Measurements from ENCODE around the gene UGP2.
"Not testable (repeated sequence)": the region's sequence is repeated elsewhere in the genome, so short reads cannot be mapped to it uniquely, and the experiment has no call there.

The UGP2 gene

DNA sequence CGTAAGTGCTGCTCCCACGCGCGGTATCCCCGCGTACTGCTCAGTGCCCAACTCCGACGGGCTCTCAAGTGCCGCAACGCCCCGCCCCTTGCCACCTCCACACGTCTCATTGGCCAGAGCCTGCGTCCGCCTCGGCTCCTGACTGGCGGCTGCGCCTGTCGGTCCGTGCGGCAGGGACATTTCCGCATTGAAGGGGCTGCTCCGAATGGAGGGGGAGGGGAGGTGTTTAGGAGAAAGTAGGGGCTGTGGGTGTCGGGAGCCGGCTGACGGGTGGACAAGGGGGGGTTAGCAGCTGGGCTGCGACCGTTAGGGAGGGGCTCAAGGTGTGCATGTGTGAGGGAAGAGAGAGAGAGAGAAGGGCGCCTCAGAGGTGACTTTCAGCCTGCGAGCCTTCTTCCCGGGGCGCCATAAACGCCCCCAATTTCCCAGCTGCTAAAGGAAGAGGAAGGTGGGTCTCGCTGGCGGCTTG, 877 bp upstream of the UGP2 start:
- peak; percentile 99 for DNase-seq

DNA sequence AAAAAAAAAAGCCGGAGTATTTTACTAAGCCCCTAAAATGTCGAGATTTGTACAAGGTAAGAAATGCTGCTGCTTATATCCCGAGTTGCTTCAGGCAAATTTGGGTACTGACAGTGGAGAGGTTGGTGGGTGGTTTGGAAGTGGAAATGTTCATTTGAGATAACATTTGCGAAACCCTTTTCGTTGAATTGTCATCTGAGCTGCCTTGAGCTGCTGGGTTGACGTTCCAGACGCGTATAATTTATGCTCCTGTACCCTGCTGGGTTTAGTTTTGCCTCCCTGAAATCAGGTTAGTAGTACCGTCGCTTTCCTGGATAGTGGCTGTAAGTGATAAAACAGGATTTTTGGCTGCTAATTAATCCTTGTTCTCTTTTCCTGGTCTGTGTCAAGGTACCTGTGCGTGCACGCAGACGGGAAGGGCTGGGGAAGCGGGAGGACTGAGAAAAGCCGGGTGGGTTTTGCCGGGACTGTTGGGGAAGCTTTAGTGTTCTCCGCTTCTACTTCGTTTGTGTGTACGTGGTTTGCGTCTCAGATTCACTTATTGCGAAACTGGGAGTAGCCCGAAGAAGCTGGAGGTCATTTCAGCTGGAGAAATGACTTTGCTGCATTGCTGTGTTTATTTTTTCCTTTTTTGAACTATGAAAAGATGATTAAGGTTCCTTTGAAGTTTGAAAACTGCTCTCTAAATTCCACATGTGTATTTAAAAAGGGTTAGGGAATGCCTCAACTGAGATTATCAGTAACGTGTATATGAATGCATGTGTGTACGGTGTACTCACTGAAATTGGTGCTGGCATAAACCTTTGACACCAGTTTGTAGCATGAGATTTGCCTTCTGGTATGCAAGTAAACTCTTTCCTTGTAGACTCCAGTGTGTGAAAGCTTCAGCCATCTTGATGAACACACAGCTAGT, 709 bp downstream of the UGP2 start:
- no peak for DNase-seq

DNA sequence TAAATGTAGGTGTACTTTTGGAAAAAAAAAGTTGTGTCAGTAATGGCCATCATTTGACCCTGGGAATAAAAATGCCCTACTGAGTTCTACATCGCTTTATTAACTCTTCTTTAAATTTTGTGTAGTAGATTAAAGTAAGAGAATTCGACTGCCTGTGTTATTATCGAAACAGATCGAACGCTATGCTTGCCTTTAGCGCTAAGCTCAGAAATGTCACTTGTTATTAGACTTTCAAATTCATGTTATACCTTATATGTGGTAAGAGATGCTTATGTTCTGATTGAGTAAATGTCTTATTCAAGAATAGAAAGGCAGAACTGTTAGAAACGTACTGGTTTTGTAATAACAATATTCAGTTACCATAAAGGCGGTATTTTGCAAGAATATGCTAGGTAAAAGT, 1.4 kb downstream of the UGP2 start:
- no peak for DNase-seq

DNA sequence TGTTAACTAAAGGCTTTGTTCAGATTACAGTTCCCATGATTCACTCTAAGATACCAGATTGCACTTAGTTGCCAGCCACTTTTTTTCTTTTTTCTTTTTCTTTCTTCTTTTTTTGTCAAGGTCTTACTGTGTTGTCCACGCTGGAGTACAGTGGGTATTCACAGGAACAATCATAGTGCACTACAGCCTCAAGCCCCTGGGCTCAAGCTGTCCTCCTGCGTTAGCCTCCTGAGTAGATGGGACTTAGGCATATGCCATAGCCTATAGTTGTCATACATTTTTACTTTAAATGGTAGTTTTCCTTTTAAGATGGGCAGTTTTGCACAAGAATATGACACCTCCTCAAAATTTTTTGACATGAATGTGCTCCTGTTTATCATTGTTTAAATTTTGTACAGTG, 2.1 kb downstream of the UGP2 start:
- no peak for DNase-seq

DNA sequence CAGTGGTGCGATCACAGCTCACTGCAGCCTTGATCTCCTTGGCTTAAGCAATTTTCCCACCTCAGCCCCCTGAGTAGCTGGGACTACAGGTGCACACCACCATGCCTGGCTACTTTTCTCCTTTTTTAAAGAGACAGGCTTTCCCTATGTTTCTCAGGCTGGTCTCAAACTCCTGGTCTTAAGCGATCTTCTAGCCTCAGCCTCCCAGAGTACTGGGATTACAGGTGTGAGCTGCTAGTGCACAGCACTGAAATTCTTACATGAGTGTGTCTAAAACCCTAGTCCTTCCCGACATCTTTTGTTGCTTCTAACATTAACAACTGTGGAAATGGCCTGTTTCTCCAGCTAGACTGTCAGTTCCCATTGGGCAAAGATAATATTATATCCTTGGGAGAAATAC, 2.9 kb downstream of the UGP2 start:
- no peak for DNase-seq

DNA sequence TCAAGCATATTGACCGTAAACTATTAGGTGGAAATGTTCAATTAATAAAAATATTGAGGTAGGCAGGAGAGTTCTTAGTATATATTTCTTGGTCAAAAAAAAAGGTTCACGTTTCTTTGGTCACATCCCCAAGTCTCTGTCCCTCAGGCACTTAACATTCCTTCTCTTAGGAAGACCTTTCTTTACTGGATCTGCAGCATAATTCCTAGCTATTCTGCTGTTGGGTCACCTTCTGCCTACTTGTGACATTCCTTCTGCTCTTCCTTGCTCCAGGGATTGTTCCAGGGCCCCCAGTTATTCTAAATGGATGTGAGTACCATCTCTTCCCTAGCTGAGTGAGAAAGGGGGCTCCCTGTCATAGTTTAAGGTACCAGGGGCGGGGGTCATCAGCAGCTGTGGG, 4.2 kb downstream of the UGP2 start:
- DNase-seq: no peak

DNA sequence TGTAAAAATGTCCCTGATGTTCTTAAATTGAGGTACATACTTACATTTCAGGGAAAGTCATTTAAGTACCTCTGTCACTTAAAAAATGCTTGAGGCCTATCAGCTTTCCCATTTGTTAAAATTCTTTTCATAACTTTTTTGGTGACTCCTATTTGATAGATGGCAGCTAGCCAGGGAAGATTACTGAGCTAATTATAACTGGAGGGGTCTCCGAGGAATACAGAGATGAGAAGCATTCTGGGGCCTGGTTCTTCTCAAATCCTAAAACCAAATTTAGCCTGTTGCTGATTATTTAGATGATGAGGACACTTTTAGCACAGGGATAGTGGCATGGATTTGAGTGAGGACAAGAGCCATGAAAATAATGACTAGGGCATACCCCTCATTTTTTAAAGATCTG, 4.8 kb downstream of the UGP2 start:
- no peak for DNase-seq

DNA sequence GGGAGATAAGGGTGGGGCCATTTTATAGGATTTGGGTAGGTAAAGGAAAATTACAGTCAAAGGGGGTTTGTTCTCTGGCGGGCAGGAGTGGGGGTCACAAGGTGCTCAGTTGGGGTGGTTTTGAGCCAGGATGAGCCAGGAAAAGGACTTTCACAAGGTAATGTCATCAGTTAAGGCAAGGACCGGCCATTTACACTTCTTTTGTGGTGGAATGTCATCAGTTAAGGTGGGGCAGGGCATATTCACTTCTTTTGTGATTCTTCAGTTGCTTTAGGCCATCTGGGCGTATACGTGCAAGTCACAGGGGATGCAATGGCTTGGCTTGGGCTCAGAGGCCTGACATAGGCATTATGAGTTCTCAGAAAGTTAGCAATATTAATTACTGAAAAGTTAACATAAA, 5.9 kb downstream of the UGP2 start:
- not testable (repeated sequence) for DNase-seq

DNA sequence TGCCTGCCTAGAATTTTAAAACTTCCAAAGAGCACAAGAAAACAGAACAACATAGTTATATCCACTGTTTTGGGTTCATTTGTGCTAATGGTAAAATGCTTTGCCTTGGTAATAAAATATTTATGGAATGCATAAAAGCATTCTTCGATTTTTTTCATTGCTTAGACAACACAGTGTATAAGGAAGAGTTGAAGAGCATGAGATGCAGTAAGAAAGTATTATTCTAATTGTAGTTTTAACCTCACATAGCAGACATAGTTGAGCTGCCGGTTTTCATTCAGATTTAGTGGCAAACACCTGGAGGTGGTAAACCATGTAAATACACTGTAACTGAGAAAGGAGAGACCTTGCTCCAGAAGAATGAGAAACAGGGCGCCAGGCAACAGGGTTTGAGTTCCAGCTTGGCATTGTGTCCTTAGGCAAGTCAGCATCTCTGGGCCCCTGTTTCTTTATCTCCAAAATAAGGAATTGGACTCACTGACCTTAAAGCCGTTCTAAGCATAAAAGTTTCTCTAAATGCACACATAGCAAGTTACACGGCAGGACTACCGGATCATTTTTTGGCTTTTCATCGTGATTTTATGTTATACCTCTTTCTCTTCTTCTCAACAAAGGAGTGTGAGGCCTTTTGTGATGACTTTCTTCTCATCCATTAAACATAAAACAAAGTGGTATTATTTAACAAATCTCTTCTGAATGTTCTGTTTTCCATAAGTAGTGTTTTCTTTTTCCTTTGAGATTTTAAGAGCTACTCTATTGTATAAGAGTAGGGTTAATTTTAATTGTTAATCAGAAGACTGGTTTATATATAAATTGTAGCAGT, 7.9 kb downstream of the UGP2 start:
- no peak for DNase-seq

DNA sequence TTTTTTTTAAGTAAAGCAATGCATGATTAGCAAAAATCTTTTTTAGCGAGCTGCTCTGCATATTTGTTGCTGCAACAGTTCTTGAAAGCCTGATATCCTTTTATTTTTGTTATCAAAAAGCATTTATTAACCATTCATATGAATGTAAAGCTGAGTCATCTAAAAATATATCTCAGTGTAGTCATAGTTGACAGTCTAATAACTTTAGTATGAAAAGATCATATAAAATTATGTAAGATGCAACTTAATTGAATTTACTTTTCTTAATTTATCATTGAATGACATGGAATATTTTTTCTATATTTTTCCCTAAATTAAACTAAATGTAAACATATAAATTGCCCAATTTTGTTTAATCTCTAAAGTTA, 8.5 kb downstream of the UGP2 start:
- no peak for DNase-seq

DNA sequence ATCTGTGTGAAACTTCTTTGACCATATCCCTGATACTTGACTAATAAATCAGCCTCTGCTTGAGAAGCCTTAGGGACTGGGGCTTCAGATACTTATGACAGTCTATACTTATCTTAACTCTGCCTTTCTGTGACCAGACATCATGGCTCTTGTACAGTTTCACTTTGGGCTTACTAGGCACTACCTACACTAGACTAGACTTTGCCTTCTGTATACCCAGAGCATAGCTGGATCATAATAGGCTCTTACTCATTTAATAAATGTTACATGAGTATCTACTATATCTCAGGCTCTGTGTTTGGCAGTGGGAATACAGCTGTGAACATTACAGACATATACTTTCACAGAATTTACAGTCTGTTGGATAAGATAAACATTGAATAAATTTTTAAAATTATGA, 9.0 kb downstream of the UGP2 start:
- no peak for DNase-seq

DNA sequence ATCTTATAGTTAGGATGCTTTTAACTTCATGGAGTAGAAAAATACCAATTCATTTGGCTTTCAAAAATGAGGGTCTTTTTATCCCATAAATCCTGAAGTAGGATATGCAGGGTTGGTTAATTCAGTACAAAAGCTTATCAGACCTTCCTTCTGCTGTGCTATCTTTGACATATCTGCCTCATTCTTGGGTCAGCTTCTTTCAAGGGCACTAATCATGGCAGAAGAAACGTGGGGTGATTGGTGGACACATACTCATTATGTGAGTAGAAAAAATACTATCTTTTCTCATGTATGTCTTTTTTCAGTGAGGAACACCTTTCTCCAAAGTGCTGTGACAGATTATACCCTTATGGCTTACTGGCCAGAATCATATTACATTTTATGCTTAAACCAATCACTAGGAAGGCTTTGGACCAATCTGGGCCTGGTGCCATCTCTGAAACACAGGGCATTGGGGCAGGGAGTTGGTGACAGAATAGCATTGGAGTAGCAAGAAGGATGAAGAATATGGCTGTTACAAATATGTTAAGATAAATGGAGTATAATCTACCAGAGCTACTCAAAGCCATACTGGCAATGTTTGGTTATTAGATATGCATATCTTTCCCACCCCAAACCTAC, 10.1 kb downstream of the UGP2 start:
- no peak for DNase-seq

DNA sequence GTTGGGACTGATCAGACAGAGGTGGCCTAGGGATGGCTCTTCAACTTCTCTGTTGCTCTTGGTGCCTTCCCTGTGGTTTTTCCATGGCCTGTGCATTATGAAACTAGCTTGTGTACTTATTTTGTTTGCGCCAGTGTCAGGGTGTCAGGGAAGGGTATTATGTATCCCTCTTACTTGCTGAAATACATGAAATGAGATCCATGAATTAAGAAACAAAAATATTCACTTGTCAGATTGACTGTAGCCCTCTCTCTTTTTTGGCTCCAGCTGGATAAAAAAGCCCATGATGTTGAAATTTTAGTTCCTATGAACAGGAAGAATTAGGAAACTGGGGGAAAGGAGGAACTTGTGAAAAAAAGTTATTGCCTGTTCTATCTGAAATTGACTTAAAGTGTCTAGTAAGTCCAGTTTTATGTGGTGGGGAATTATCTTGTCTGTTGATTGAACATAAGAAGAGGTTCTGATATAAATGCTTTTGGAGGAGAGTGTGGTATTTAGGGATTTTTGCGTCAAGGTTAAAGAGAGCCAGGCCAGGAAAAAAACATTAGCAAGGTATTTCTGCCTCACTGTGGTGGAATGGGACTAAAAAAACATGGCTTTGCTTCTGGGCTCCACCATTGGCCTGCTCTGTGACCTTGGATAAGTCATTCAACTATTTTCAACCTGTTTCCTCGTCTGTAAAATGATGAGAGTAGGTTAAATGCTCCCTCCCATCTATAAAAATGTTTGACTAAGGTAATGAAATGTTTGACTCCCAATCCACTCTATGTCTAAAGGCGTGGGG, 12.0 kb downstream of the UGP2 start:
- no peak for DNase-seq

DNA sequence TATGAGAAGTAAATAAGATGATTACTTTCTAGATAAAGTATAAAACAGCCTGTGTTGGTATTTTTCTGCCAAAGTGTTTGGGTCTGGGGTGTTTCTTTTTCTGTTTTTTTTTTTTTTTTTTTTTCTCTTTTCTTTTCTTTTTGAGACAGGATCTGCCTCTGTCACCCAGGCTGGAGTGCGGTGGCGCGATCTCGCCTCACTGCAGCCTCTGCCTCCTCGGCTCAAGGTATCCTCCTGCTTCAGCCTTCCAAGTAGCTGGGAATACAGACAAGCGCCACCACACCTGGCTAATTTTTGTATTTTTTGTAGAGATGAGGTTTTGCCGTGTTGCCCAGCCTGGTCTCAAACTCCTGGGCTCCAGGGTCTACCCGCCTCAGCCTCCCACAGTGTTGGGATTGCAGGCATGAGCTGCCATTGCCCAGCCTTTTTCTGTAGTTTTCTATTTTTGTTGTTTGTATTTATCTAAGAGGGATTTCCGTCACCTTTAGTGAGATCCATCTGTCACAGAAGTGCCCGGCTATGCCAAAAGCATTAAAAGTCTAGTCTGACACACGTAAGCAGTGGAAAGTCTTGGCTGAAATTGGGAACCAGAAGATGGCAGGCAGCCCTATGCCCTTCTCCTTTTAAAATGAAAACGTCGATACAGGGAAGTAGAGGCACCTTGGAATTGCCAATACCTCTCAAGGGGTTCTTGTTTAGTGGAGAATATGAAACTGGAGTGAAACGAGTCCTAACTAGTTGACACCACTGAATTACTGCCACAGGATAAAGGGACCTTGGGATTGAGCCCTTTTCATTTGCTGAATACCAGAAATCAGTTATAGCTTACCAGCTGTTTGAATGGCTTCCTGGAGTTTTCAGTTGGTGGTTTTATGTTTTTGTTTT, 14.0 kb downstream of the UGP2 start:
- no peak for DNase-seq

DNA sequence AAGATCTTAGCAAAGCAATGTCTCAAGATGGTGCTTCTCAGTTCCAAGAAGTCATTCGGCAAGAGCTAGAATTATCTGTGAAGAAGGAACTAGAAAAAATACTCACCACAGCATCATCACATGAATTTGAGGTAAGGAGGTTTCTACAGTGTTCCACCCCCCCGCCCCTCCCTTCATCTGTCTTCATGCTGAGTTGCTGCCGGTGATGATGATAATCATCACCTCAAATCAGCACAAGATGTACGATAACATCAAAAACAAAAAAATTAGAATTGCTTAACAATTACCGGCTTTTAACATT, 14.6 kb downstream of the UGP2 start:
- no peak for DNase-seq

DNA sequence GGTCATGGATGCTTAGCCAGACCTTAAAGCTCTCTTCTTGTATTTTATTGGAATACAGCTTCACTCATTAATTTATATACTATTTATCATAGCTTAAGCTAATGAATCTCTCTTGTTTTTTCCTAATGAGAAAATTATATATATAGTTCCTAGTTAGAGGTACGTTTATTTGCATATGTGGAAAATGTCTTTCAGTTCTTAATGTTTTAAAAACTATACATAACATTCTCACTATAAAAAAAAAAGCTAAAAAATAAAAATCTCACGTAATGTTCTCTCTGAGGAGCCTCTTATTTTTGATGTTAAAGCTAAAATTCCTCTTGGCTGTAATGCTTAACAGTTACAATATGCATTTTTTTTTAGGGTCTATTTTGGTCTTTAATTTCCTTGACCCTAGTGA, 16.6 kb downstream of the UGP2 start:
- DNase-seq: no peak

DNA sequence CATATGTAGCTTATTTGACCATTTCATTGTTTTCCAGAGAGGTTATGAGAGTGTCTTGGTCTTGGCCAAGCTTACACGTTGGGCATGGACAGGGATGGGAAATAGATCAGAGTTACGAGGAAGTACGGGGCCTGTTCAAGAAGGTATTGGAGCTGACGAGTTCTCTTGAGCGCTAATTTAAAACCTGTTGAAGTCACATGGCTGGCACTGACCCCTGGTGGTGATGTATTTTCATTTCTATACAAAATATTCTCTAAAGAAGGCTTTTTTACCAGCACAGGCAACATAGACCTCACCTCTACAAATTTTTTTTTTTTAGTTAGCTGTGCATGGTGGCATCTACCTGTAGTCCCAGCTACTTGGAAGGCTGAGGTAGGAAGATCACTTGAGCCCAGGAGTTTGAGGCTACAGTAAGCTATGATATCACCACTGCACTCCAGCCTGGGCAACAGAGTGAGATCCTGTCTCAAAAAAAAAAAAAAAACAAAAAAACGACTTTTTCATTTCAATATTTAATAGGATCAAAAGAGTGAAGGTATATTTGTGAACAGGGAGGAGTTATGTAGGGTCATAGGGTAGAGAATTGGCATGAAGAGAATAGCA, 19.6 kb downstream of the UGP2 start:
- DNase-seq: peak; percentile 62

DNA sequence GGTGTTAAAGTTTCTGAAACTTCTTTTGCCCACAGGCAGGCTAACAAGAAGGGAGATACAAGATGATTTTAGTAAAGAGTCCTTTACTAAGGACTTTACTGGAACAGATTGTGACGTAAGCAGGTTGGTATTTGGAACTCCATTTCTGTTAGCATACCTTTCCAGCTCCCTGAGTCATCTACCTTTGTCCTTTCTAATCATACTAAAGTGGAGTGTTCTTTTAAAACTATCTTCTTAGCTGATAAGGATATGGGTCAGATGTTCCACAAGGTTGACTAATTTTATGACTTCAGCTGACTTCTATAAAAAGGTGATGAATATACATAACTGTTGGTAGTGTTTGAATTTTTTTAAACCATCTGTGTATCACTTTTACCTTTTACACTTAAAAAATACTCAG, 21.1 kb downstream of the UGP2 start:
- DNase-seq: no peak

DNA sequence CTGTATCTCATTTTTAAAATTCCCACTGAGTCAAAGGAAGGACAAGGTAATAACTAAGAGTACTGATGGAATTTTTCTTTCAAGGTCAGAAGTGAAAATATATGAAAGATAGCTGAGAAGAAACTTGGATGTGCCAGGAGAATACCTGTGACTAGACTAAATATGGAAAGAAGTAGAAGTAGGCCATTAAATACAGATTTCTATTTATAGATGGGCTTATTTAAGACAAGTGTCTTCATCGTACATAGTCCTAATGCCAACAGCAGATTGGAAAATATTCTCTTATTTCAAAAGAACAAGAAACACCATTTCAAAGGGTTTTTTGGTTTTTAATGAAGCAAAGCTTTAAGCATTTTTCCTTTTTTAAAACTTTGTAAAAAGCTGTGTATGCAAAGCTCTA, 22.0 kb downstream of the UGP2 start:
- DNase-seq: no peak

DNA sequence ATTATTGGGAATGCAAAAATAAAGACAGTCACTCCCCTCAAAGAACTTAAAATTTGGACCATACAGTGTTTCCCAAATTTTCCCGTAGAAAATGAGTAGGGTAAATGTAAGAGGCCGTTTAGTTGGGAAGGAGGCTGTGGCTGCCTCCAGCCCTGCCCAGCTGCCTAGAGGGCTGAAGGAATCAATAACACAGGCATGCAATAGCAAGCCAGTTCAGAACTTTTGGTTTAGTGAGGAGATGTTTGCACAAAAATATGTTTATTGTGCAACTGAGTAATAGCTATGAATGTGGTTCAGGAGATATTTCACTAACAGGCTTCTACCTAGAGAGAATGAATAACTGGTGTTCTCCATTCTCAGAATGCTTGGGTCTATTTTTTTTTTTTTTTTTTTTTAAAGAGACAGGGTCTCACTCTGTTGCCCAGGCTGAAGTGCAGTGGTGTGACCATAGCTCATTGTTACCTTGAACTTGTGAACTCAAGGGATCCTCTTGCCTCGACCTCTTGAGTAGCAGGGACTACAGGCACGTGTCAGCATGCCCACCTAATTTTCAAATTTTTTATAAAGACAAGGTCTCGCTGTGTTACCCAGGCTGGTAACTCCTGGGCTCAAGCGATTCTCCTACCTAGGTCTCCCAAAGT, 23.6 kb downstream of the UGP2 start:
- DNase-seq: no peak

All from islet precursor cell (in vitro differentiated cells).